ENCODE results near the gene FRY. TPM values are rescaled to one million over a fixed set of nuclear protein-coding genes. Genes with fewer than 3 reads are reported as not detected.

Gene FRY
- total and polyA plus RNA-seq, 9 of the 15 experiments (the other 6 are each of a cell fraction or from before 2014, with no cell fraction given): 0.03 to 0.31 (median 0.11) TPM; not detected in 3

- H3K9ac ChIP-seq (ENCODE audit: insufficient read depth in 1 of 2, low read depth in 2 of 2, low read length in 2 of 2): no peak overlapping the region
- ATAC-seq (peak; percentile 99), FAIRE-seq (peak; percentile 77), DNase-seq (ENCODE audit: extremely low read depth in 1 of 4, low spot score in 3 of 4) (peak; percentile 45 to 71 (median 56))
- H3K27ac ChIP-seq (ENCODE audit: extremely low read depth, low read depth, low read length): no peak overlapping the region
- in situ Hi-C loops (cut with MboI): no loop called here
- H3K4me3 ChIP-seq: no peak overlapping the region
- TF ChIP-seq, protein P1, sequence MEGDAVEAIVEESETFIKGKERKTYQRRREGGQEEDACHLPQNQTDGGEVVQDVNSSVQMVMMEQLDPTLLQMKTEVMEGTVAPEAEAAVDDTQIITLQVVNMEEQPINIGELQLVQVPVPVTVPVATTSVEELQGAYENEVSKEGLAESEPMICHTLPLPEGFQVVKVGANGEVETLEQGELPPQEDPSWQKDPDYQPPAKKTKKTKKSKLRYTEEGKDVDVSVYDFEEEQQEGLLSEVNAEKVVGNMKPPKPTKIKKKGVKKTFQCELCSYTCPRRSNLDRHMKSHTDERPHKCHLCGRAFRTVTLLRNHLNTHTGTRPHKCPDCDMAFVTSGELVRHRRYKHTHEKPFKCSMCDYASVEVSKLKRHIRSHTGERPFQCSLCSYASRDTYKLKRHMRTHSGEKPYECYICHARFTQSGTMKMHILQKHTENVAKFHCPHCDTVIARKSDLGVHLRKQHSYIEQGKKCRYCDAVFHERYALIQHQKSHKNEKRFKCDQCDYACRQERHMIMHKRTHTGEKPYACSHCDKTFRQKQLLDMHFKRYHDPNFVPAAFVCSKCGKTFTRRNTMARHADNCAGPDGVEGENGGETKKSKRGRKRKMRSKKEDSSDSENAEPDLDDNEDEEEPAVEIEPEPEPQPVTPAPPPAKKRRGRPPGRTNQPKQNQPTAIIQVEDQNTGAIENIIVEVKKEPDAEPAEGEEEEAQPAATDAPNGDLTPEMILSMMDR (IDR thresholded peaks at IDR 0.05 in 2 of 3, conservative IDR thresholded peaks at IDR 0.05 in 1 of 3; ENCODE audit: insufficient read depth in 2 of 3, low read depth in 1 of 3, low read length in 3 of 3): peak; percentile 69 to 74 (median 73)
- TF ChIP-seq SMC3 (conservative IDR thresholded peaks at IDR 0.05; ENCODE audit: insufficient read depth, low read depth, low read length) (peak; percentile 43; the same call in 1 of the 2 replicates), RAD21 (CRISPR knock-in tag; conservative IDR thresholded peaks at IDR 0.05 in 1 of 2, IDR thresholded peaks at IDR 0.05 in 1 of 2) (peak; percentile 47 to 70), ZNF584 (CRISPR knock-in tag; IDR thresholded peaks at IDR 0.05; ENCODE audit: low read depth) (no peak), ZNF175 (CRISPR knock-in tag; IDR thresholded peaks at IDR 0.05; ENCODE audit: low read depth) (no peak), CBX2 (IDR thresholded peaks at IDR 0.05; ENCODE audit: insufficient read depth, low read length, poor library complexity, severe bottlenecking) (no peak), ELK1 (CRISPR knock-in tag; IDR thresholded peaks at IDR 0.05) (no peak), HDGF (IDR thresholded peaks at IDR 0.05) (no peak)
- TF ChIP-seq, protein P2, sequence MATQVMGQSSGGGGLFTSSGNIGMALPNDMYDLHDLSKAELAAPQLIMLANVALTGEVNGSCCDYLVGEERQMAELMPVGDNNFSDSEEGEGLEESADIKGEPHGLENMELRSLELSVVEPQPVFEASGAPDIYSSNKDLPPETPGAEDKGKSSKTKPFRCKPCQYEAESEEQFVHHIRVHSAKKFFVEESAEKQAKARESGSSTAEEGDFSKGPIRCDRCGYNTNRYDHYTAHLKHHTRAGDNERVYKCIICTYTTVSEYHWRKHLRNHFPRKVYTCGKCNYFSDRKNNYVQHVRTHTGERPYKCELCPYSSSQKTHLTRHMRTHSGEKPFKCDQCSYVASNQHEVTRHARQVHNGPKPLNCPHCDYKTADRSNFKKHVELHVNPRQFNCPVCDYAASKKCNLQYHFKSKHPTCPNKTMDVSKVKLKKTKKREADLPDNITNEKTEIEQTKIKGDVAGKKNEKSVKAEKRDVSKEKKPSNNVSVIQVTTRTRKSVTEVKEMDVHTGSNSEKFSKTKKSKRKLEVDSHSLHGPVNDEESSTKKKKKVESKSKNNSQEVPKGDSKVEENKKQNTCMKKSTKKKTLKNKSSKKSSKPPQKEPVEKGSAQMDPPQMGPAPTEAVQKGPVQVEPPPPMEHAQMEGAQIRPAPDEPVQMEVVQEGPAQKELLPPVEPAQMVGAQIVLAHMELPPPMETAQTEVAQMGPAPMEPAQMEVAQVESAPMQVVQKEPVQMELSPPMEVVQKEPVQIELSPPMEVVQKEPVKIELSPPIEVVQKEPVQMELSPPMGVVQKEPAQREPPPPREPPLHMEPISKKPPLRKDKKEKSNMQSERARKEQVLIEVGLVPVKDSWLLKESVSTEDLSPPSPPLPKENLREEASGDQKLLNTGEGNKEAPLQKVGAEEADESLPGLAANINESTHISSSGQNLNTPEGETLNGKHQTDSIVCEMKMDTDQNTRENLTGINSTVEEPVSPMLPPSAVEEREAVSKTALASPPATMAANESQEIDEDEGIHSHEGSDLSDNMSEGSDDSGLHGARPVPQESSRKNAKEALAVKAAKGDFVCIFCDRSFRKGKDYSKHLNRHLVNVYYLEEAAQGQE (IDR thresholded peaks at IDR 0.05; ENCODE audit: borderline replicate concordance): peak; percentile 48; the same call in 1 of the 2 replicates
- TF ChIP-seq, protein P2 (CRISPR knock-in tag; IDR thresholded peaks at IDR 0.05; ENCODE audit: low read depth): no peak
- intact Hi-C loops (cut with micrococcal nuclease): loop anchor here (1.0 kb wide), 1 partner anchor 64 kb away; no protein-coding TSS in a partner anchor
- no peaks in the 10 kb centered on the region for H3K9me1 ChIP-seq (ENCODE audit: control insufficient read depth, insufficient read depth, low read length)
- CTCF ChIA-PET (ENCODE audit: low intra/inter-chr PET ratio): interaction anchor here (0.7 to 1.1 kb wide), 2 partner anchors 64 kb away, joined by 4 read pairs; no protein-coding TSS in a partner anchor
- WGBS (ENCODE audit: insufficient coverage, low coverage, missing lambda C conversion rate): 0% methylated on average over 2 of the region's 2 CpGs
- no peaks in the 10 kb centered on the region for H3K79me2 ChIP-seq (ENCODE audit: control insufficient read depth, insufficient read depth, low read length)
- POLR2A ChIA-PET: no interaction called here
- peaks cover 0 to 10% of the 10 kb centered on the region in 2 experiments; a peak in 2 of 5 replicates for H3K27me3 ChIP-seq (ENCODE audit: control insufficient read depth in 2 of 2, insufficient read depth in 2 of 2, low read length in 2 of 2)
- no peaks in the 10 kb centered on the region for H3K4me1 ChIP-seq (replicated peaks in 1 of 2; ENCODE audit: control insufficient read depth in 2 of 2, insufficient read depth in 2 of 2, low read length in 2 of 2)
- H3K4me2 ChIP-seq (ENCODE audit: insufficient read depth, low read length): no peak overlapping the region
- BruUV-seq (replicated peaks): no TSS peak
- H2AFZ ChIP-seq (ENCODE audit: low read depth, low read length): no peak overlapping the region
- H3K9me3 ChIP-seq (replicated peaks; ENCODE audit: control insufficient read depth, insufficient read depth, low read depth, low read length): no peaks in the 10 kb centered on the region
- no peaks in the 10 kb centered on the region for H3K36me3 ChIP-seq (ENCODE audit: control insufficient read depth, insufficient read depth, low read length)
- H4K20me1 ChIP-seq (replicated peaks; ENCODE audit: control insufficient read depth, insufficient read depth, low read length): no peaks in the 10 kb centered on the region
Measured at GRCh38 chr13:32246468-32246867, 214.9 kb downstream of the FRY start.

Data from K562 (cell line).